HG02852 (cell line): ENCODE measurements around the gene PKD2L2.
"Not testable (repeated sequence)": the region's sequence is repeated elsewhere in the genome, so short reads cannot be mapped to it uniquely, and the experiment has no call there.

ENCODE experiments used
- ATAC-seq: cut with Tn5 transposase; IDR thresholded peaks from one replicate; pipeline ENCODE4 v1.9.1; 2021; ENCODE audit warnings: mild to moderate bottlenecking, moderate library complexity; ENCODE audit not compliant: unreplicated experiment

The PKD2L2 gene

DNA sequence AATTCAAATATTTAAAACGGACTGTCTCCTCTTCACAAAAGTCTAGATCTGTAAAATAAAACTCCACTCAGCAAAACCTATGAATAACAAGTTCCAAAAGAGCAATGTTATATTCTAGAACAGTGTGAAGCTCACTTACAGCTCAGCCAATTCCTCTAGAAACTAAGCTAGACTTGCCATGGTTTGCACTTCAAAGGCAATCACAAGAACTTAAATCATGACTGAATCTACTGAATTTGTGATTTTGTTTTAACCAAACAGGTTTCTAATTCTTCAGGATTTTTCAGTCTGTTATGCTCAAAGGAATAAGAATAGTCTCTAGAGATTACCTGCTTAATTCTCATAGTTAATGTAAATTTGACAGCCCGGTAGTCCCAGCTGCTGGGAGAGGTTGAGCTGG is 1.4 kb upstream of the PKD2L2 start:
- ATAC-seq = no peak

DNA sequence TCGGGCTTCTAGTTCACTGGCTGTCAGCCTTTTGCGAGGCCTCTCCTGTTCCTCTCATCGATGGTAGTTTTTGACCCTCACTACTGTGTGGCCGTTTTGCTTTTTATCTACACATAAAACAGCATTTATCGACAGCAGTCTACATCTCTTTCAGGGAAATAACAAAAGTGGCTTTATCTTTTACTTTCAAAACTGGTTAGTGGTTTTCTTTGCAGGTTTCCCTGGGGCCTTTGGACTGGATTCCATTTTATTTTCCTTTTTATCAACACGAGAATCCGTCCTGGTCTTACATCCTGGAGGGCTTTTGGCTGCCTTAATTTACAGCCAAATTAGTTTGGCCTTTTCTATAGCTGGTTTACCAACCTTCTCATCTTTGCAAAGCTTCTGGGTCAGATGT is 793 bp upstream of the PKD2L2 start:
- ATAC-seq = peak; percentile 5

DNA sequence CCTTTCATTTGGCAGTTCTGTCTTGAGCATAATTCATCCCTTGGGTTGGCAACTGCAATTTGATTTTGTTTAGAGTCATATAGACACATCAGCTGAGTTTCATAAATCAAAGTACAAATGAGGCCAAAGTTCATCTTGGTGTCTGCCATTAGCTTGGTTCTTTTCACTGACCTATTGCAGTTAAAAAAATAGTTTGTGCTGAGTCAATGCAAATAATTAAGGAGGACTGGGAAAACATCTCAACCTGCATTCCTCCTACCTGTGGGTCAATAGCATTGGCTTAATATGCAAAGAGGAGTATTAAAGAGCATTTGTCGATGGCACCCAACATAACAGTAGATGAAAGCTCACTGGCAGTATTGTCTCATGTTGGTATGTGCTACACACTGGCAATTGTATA is 1.6 kb downstream of the PKD2L2 start:
- no peak for ATAC-seq

DNA sequence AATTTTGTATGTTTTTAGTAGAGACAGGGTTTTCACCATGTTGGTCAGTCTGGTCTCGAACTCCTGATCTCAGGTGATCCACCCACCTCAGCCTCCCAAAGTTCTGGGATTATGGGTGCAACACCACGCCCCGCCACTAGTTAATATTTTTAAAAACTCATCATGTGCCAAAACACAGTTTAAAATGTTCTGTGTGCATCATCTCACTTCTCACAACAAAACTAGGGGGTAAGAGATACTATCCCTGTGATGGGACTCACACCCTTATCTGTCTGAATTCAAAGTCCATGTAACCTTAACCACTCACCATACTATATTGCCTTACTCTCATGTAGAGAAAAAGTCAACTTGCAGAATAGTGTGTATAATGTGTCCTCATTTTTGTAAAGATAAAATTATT is 2.6 kb downstream of the PKD2L2 start:
- ATAC-seq = no peak

DNA sequence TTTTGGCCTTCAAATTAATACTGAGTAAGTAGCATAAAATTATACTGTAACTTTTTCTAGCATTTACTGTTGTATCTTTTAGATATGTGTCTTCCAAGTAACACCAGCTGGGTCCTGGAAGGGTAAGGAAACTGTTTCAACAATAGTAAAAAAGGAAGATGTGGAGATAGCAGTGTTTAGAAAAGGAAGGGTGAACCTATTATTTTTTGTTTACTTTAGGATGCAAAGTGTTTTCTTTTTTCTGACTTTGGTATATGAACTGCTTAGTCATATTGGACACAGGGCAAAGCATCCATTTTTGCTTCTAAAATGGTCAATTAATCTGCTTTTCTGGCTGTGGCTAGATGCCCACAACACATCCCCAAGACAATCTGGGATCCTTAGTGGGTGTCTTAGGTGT is 5.3 kb downstream of the PKD2L2 start:
- ATAC-seq = no peak

DNA sequence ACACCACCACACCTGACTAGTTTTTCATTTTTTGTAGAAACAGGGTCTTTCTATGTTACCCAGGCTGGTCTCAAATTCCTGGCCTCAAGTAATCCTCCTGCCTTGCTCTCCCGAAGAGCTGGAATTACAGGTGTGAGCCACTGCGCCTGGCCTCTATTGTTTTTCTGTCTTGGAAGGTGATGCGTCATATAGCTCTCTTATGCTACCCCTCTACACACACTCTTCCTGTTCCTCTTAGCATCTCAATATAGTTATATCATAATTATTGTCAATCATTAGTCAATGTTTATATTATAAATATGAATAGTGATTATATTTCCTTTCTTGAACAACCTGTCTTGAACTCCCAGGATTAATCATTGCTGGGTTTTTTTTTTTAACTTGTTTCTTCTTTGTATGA is 7.3 kb downstream of the PKD2L2 start:
- no peak for ATAC-seq

DNA sequence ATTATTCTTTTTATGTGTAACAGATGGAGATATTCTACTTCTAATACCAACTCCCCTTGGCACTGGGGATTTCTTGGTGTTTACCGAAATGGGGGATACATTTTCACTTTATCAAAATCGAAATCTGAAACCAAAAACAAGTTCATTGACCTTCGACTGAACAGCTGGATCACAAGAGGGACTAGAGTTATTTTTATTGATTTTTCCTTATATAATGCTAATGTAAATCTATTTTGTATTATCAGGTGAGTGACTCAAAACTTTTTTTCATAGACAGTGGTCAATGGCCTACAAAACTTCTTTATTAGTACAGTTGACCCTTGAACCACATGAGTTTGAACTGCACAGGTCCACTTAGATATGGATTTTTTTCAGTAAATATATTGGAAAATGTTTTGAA is 10.2 kb downstream of the PKD2L2 start:
- no peak for ATAC-seq

DNA sequence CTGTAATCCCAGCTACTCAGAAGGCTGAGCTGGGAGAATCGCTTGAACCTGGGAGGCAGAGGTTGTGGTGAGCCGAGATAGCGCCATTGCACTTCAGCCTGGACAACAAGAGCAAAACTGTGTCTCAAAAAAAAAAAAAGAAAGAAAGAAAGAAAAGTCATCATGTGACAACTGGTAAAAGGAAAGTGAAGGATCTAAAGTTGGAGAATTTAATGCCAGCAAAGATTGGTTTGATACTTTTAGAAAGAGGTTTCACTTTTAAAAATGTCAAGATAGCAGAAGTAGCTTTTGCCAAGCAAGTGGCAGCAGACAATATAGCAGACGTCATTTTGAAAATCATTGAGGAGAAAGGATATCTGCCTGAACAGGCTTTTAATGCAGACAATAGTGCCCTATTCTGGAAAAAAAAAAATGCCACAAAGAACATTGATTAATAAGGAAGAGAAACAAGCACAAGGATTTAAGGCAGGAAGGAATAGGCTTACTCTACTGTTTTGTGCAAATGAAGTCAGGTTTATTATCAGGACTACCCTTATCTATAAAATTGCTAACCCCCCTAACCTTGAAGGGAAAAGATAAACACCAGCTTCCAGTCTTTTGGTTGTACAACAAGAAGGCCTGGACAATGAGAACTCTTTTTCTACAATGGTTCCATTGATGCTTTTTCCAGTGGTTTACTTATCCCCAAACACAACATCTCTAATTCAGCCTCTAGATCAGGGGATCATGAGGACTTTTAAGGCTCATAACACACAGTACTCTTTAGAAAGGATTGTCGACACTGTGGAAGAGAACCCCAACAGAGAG is 12.0 kb downstream of the PKD2L2 start:
- no peak for ATAC-seq

DNA sequence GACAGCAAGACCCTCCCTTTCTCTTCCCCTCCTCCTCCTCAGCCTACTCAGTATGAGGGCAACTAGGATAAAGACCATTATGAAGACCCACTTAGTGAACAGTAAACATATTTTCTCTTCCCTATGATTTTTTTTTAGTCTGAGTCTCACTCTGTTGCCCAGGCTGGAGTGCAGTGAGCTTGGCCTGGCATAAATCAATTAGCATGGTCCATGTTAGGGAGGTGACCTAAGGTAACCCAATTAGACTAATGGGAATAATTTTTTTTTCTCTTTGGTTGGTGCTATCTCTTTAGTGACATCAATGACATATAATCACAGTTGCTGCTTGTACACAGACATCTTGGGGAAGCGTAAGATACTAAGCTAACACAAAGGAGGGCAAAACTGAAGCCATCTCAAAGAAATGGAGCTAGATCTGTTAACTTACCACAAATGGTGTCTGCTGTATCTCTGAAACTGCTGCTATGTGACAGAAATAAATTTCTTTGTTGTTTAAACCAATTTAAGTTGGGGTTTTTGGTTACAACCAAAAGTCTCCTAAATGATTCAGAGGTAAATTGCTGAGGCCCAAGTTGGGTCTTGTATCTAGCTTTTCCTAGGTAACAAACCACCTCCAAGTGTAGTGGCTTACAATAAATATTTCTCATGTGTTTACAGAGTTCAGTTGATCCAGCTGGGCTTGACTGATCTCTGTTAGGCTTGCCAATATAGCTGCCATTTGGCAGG is 13.3 kb downstream of the PKD2L2 start:
- ATAC-seq = no peak

DNA sequence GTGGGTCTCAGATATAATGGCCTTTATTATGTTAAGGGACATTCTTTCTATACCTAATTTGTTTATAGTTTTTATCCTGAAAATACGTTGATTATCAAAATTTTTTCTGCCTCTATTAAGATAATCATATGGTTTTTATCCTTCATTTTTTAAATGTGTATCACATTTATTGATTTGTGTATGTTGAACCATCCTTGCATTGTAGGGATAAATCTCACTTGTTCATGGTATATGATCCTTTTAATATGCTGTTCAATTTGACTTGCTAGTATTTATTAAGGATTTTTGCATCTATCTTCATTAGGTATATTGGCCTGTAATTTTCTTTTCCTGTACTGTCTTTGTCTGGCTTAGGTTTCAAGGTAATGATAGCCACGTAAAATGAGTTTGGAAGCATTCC is 25.5 kb downstream of the PKD2L2 start:
- ATAC-seq = no peak

DNA sequence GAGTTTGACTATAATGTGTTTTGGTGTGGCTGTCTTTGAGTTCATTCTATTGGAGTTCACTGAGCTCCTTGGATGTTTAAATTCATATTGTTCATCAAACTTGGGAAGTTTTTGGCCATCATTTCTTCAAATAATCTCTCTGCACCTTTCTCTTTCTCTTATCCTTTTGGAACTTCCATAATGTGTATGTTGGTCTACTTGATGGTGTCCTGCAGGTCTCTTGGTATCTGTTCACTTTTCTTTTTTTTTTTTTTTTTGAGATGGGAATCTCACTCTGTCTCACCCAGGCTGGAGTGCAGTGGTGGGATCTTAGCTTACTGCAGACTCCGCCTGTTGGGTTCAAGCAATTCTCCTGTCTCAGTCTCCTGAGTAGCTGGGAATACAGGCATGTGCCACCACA is 27.7 kb downstream of the PKD2L2 start:
- no peak for ATAC-seq

DNA sequence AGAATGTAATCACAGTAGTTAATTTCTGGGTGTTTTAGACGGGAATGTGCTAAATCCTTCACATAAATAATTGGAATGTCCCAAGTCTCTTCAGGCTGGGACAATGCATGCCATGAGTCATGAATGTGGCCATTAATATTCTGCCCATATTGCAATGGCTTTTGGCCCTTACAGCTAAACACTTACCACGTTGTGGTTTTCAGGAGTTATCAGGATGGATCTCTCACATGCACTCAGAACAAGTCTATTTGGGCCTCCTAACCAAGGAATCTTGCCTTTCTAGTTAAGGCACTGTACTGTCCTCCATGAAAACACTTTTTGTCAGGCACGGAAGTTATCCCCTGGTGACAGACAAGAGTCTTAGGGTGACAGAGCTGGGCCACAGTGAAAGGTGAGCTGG is 32.7 kb downstream of the PKD2L2 start:
- no peak for ATAC-seq

DNA sequence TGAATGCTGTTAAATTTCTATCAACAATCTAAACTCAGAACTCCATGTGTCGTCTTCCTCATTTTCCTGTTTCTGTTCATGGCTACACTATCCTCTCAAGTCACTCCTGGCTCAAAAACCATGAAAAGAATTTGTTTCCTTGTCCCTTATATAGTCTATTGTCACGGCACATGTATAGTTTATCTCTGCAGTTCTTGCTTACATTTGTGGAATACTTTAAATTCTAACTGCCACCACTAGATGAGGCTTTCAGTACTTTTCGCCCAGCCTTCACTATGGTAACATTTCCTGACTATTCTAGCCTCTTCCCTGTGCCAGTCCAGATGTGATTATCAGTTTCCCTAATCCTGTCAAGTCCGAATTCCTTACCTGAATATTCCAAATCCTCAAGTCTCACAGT is 34.6 kb downstream of the PKD2L2 start:
- no peak for ATAC-seq

DNA sequence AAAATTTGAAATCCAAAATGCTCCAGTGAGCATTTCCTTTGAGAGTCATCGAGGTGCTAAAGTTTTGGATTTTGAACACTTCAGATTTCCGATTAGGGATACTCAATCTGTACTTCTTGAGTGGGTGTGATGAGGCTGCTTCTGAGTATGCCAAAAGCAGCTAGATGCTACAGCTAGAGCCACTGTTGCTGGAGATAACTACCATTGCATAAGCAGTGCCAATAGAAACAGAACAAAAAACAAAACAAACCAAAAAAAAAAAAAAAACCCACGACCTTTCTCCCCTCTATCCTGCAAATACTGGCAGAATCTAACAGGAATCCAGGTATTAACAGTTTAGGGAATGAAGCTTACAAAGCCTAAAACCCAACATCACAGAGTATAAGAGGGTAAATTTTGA is 43.5 kb downstream of the PKD2L2 start:
- ATAC-seq = no peak

DNA sequence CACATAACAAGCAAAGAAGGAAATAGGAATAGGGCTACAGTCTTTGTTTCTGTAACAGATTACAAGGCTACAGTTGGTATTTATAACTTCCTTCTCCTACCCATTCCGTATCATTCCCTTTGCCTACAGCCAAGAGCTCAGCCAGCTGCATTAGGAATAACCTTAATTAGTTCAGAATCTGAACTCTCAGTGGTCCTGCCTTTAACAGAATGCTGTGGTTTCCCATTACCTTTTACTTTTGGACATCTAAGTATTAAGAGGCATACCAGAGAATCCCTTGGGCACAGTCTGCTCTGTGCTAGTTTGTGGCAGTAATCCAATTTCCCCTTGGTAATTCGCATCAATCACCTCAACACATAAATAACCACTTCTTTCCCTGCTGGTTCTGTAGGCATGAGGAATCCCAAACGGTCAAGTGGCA is 44.2 kb downstream of the PKD2L2 start:
- no peak for ATAC-seq

DNA sequence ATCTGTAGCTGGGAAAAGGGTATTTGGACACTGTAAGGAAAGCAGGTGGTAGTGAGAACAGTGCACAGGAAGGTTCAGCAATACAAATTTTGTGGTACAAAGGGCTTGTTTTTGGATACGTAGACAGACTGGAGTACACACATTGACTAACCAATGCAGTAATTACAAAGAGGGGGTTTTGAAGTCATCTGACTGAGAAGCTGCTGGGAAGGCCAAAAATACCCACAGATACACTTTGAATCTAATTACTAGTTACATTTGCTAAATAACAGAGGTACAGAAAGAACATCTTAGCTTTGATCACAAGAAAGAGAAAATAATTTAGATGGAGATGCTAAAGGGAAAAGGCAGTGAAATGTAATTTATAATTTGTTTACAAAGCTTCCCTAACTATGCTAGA is 45.9 kb downstream of the PKD2L2 start:
- ATAC-seq = no peak

DNA sequence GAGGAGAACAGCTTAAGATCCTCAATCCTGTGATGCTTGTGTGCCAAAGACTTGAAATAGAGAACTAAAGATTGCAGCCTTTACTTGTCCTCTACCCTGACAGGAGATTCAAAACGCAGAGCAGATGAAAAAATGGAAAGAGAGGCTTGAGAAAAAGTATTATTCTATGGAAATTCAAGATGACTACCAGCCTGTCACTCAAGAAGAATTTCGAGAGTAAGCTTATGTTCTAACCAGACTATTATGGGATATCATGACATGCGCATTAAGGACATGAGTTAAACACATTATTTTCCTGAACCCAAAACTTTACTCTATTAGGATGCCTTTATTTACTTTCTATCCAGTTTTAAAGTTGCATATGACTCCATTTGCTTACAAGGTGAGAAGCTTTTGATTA is 46.4 kb downstream of the PKD2L2 start:
- no peak for ATAC-seq

DNA sequence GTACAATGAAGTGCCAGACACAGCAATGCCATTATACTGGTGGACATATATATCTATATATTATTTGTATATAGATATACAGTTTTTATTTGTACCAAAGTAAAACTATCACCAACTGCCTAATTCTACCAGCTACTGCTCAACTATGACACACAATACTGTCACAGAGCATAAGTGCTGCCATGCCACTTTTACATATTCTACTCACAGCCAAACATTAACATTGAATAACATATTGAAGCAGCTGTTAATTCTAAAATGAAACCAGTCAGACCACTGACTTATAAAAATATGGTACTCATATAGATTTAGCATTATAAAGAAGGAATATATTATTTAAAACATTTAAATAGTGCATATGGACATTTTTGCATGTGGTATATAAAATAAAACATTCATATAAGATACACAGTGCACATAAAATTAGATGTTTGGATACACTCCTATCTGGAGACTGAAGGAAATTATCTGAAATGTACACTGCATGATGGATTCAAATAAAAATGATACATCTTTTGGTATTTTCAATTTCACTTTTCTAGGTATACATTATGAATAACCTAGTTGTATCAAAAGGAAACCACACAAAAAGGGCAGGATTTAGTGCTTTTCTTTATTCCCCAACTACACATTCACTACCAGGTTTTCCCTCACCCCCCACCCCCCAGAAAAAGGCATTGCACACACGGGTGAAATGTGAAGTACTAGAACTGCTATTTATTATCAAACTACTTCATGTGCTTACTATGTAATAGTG is 48.9 kb downstream of the PKD2L2 start:
- no peak for ATAC-seq

DNA sequence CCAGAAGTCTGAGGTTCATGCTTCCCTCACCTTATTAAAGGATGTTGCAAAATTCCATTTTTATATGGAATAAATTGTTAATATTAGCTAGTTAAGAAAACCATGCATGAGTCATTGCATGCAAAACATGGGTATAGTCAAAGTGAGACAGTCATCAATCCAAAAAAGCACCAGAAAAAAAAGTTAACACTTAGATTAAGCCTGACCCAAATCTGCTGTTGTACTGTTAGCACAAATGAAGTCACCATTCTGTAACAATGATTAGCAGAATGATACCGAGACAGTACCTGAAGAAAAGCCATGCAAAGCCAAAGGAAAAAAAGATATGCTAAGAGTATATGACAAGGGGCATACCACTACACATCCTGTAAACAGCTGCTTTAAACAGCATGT is 49.5 kb downstream of the PKD2L2 start:
- ATAC-seq = no peak

DNA sequence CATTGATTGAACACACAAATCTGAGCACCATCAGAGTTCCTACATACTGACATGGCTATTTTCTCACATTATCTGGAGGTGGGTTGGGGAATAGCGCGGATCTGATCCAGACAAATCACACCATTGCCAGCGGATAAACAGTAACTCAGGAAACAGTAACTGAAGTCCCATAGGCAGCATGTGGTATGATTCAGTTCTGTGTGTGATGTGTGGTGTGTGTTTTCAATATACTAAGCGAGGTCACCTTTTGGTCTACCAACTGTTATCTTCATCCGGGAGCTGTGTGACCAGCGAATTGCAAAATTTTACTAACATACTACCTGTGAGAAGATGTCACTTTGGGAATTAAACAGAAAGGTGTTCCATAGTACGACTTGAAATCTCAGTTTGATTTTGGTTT is 50.1 kb downstream of the PKD2L2 start:
- no peak for ATAC-seq

DNA sequence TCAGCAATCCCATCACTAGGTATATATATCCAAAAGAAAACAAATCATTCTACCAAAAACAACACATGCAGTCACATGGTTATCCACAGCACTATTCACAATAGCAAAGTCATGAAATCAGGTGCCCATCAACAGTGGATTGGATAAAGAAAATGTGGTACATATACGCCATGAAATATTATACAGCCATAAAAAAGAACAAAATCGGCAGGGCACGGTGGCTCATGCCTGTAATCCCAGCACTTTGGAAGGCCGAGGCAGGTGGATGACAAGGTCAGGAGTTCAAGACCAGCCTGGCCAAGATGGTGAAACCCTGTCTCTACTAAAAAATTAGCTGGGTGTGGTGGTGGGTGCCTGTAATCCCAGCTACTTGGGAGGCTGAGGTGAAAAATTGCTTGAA is 55.0 kb downstream of the PKD2L2 start:
- not testable (repeated sequence) for ATAC-seq

DNA sequence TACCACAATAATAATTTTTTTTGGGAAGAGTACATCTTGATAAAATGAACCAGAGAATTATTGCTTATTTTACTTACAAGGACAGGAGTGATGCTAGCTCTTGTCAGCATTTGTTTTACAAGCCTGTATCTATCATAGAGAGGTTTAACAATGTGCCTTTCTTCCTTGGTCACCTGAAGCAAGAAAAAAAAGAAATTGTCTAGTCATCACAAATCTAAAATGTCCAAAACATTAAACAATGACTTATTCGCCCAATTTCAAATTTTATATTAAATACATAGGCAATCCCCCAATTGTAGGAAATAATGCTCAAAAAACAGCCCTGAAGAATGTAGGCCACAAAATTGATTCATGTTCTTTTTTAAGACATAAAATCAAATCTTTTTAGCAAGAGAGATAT is 56.6 kb downstream of the PKD2L2 start:
- no peak for ATAC-seq
